ENCODE data around the gene RIMKLB.
A peak's percentile ranks its signal among the peaks of the same experiment; 100 is the strongest.

RIMKLB gene

DNA sequence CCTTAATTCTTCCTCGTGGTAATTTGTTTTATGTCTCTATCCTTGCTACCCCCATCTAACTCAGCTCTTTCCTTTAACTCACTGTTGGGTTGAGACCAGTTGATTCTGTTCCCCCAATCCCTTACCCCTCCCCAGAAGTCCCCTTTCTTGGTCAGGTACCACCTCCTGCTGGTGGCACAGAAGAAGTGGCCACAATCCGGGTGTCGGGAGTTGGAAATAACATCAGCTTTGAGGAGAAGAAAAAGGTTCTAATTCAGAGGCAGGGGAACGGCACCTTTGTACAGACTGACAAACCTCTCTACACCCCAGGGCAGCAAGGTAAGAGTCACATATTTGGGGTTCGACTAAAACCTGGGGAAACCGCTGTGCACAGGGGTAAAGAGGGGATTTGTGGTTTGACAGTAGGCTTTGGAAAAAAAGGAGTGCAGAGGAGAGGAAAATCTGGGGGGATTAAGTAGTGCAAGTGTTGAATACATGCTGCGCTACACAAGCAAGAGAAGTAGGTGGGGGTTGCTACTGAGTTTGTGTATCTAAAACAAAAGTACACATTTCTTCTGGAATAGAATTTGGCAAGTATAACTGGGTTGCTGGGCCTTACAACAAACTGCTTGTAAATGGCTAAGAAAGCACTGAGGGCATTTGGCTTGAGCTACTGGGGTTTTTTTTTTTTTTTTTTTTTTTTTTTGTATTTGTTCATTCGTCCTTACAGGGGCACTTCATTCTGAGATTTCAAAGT lies 125.9 kb downstream of the RIMKLB start:
- H3K4me3 ChIP-seq (ENCODE audit: low read depth, low read length), result no peak overlapping the region
- DNase-seq, result no peak
- TF ChIP-seq, protein P1, sequence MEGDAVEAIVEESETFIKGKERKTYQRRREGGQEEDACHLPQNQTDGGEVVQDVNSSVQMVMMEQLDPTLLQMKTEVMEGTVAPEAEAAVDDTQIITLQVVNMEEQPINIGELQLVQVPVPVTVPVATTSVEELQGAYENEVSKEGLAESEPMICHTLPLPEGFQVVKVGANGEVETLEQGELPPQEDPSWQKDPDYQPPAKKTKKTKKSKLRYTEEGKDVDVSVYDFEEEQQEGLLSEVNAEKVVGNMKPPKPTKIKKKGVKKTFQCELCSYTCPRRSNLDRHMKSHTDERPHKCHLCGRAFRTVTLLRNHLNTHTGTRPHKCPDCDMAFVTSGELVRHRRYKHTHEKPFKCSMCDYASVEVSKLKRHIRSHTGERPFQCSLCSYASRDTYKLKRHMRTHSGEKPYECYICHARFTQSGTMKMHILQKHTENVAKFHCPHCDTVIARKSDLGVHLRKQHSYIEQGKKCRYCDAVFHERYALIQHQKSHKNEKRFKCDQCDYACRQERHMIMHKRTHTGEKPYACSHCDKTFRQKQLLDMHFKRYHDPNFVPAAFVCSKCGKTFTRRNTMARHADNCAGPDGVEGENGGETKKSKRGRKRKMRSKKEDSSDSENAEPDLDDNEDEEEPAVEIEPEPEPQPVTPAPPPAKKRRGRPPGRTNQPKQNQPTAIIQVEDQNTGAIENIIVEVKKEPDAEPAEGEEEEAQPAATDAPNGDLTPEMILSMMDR (IDR thresholded peaks at IDR 0.05; ENCODE audit: low read depth, low read length, missing control alignments), result peak; percentile 56
- H3K36me3 ChIP-seq (replicated peaks), result no peaks in the 10 kb centered on the region
- in situ Hi-C loops (cut with HindIII; ENCODE audit: low pct_ligation_motif_present, low sequenced_read_pairs), result no loop called here
- H3K27ac ChIP-seq, result no peak overlapping the region
- no peaks in the 10 kb centered on the region for H3K27me3 ChIP-seq (replicated peaks)

DNA sequence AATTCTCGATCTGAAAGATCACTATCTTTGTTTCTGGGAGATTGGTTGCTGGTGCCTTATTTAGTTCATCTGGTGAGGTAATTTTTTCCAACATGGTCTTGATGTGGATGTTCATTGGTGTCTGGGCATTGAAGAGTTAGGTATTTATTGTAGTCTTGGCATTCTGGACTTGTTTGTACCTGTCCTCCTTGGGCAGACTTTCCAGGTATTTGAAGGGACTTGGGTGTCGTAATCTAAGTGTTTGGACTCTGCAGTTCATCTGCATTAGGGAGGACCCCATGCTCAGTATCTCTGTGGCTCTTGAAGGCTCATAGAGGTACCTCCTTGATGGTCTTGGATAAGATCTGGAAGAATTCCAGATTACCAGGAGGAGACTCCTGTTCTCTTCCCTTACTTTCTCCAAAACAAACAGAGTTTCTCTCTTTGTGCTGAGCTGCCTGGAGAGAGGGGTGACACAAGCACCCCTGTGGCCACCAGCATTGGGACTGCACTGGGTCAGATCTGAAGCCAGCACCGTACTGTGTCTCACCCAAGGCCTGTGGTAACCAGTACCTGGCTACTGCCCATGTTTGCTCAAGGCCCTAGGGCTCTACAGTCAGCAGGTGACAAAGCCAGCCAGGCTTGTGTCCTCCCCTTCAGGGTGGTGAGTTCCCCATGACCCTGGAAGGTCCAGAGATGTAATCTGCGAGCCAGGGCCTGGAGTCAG lies 129.9 kb downstream of the RIMKLB start:
- TF ChIP-seq, protein P1 (IDR thresholded peaks at IDR 0.05; ENCODE audit: low read depth, low read length, missing control alignments), result no peak
- Histone ChIP-seq H3K27me3 (replicated peaks) (no peaks in the 10 kb centered on the region), H3K4me3 (ENCODE audit: low read depth, low read length) (no peak overlapping the region), H3K27ac (no peak overlapping the region), H3K36me3 (replicated peaks) (no peaks in the 10 kb centered on the region)
- in situ Hi-C loops (cut with HindIII; ENCODE audit: low pct_ligation_motif_present, low sequenced_read_pairs), result no loop called here
- DNase-seq, result no peak

DNA sequence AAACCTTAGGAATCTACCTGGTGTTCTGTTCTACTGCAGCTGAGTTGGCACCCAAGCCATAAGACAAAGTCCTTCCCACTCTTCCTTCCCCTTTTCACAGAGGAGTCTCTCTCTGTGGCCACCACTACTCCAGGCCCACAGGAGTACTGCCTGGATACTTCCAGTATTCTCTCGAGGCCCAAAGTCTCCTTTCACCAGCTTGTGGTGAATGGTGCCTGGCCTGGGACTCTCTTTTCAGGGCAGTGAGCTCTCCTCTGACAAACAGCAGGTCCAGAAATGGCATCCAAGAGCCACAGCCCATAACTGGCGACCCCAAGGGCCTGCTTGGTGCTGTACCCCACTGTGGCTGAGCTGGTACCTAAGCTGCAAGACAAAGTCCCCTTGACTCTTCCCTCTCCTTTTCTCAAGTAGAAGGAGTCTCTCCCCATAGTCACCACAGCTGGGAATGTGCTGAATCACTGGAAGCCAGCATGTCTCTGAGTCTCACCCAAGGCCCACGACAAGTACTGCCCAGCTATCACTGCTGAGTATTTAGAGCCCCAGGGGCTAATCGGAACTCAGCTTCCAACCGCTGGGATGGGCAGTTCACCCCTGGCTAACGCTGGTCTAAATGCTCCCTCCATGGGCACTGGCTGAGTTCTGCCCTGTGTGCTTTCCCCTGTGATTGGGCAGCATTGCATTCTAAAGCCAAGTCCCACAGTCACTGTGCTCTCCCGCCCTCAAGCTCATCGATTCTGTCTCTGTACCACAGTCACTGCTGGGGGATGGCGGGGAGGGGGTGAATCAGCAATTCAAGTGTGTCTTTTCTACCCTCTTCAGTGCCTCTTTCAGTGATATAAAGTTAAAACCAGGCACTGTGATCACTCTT lies 130.7 kb downstream of the RIMKLB start:
- no peak overlapping the region for H3K27ac ChIP-seq
- in situ Hi-C loops (cut with HindIII; ENCODE audit: low pct_ligation_motif_present, low sequenced_read_pairs), result no loop called here

DNA sequence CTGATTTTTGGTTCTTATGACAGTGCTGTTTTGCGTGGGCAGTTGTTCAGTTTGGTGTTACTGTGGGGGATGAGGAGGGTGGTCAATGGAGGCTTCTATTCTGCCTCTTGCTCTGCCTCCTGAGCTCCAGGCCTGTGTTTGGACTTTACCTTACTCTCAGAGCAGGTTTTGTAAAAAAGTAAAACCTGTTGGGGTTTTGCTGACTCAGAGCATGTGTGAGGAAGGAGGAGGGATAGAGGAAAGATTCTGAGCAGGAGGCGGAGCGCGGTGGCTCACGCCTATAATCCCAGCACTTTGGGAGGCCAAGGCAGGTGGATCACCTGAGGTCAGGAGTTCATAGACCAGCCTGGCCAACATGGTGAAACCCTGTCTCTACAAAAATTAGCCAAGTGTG lies 131.3 kb downstream of the RIMKLB start:
- TF ChIP-seq, protein P1 (IDR thresholded peaks at IDR 0.05; ENCODE audit: low read depth, low read length, missing control alignments), result no peak
- Histone ChIP-seq H3K27me3 (replicated peaks) (no peaks in the 10 kb centered on the region), H3K27ac (no peak overlapping the region), H3K36me3 (replicated peaks) (no peaks in the 10 kb centered on the region), H3K4me3 (ENCODE audit: low read depth, low read length) (no peak overlapping the region)
- no peak for DNase-seq
- in situ Hi-C loops (cut with HindIII; ENCODE audit: low pct_ligation_motif_present, low sequenced_read_pairs), result no loop called here

More for the DNA sequence above, 130.7 kb downstream of the RIMKLB start:
- no peaks in the 10 kb centered on the region for H3K27me3 ChIP-seq (replicated peaks)
- DNase-seq, result no peak
- TF ChIP-seq, protein P1 (IDR thresholded peaks at IDR 0.05; ENCODE audit: low read depth, low read length, missing control alignments), result no peak
- no peak overlapping the region for H3K4me3 ChIP-seq (ENCODE audit: low read depth, low read length)
- no peaks in the 10 kb centered on the region for H3K36me3 ChIP-seq (replicated peaks)

DNA sequence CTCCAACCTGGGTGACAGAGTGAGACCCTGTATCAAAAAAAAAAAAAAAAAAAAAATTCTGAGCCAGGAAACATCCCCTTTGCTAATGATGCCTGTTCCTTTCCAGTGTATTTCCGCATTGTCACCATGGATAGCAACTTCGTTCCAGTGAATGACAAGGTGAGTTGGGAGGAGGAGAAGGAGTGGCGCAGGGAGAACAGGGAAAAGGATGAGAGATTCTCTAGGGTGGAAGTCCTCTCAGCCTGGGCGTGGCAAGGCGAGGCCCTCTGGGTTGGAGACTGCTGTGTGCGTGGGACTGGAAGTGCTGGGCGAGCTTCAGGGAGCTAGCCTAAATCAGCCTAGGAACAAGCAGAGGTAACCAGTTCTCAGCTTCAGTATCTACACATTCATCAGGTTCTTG lies 131.8 kb downstream of the RIMKLB start:
- no peak for DNase-seq
- in situ Hi-C loops (cut with HindIII; ENCODE audit: low pct_ligation_motif_present, low sequenced_read_pairs), result no loop called here
- TF ChIP-seq, protein P1 (IDR thresholded peaks at IDR 0.05; ENCODE audit: low read depth, low read length, missing control alignments), result no peak
- no peak overlapping the region for H3K4me3 ChIP-seq (ENCODE audit: low read depth, low read length)
- no peaks in the 10 kb centered on the region for H3K36me3 ChIP-seq (replicated peaks)
- H3K27ac ChIP-seq, result no peak overlapping the region
- H3K27me3 ChIP-seq (replicated peaks), result no peaks in the 10 kb centered on the region

Data from brain microvascular endothelial cell (primary cell).